Ectodermal cell (in vitro differentiated cells): ENCODE results near the gene RANBP10.
"Not testable (repeated sequence)": the region's sequence is repeated elsewhere in the genome, so short reads cannot be mapped to it uniquely, and the experiment has no call there.

Source experiments
- H3K27ac ChIP-seq: 2 replicates; pipeline ENCODE4 v1.7.0; 2013; ENCODE audit warnings: mild to moderate bottlenecking, low read depth, low read length; ENCODE audit not compliant: insufficient read depth, poor library complexity, severe bottlenecking
- H3K27me3 ChIP-seq: 2 replicates; pipeline ENCODE4 v1.7.0; 2013; ENCODE audit warnings: mild to moderate bottlenecking, low read length; ENCODE audit not compliant: insufficient read depth, control insufficient read depth, poor library complexity, severe bottlenecking
- H3K36me3 ChIP-seq: one replicate; pipeline ENCODE4 v1.7.0; 2013; ENCODE audit warnings: low read length; ENCODE audit not compliant: control insufficient read depth, insufficient read depth
- H3K4me1 ChIP-seq: one replicate; pipeline ENCODE4 v1.7.0; 2013; ENCODE audit warnings: low read length; ENCODE audit not compliant: control insufficient read depth, insufficient read depth
- H3K4me3 ChIP-seq: 2 replicates; pipeline ENCODE4 v1.7.0; 2013; ENCODE audit warnings: low read depth, low read length, control low read depth; ENCODE audit not compliant: insufficient read depth
- H3K9me3 ChIP-seq: 2 replicates; pipeline ENCODE4 v1.7.0; 2013; ENCODE audit warnings: mild to moderate bottlenecking, low read length, moderate library complexity; ENCODE audit not compliant: control insufficient read depth
- WGBS, 2 experiments: methylation state at CpG; one replicate each; pipeline ENCODE4 v1.1.7; 2013; ENCODE audit warnings: missing lambda C conversion rate in 2 of 2; 5-methylcytosine and 5-hydroxymethylcytosine counted together

RANBP10 gene

DNA sequence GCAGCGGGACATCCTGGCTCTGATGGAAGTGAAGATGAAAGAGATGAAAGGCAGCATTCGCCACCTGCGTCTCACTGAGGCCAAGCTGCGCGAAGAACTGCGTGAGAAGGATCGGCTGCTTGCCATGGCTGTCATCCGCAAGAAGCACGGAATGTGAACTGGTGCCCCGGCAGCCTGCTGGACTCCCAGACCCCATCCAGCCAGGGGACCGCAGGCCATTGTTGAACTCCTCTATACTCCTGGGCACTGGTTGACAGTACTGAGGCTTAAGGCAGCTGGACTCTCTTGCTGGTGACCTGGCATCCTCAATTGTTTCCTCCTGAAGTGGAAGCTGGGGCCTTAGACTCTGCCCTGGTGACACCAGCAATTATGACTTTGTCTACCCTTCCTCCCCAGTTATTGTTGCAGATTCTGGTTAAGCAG, 37.0 kb upstream of the RANBP10 start:
- H3K36me3 ChIP-seq = no peaks in the 10 kb centered on the region
- 25 to 29% methylated on average over 11 of the region's 11 CpGs for WGBS, 2 experiments
- peaks cover 29% of the 10 kb centered on the region for H3K4me1 ChIP-seq
- no peaks in the 10 kb centered on the region for H3K9me3 ChIP-seq
- H3K27ac ChIP-seq = peak overlapping the region; percentile 42
- no peaks in the 10 kb centered on the region for H3K27me3 ChIP-seq
- H3K4me3 ChIP-seq = peak overlapping the region; percentile 97

DNA sequence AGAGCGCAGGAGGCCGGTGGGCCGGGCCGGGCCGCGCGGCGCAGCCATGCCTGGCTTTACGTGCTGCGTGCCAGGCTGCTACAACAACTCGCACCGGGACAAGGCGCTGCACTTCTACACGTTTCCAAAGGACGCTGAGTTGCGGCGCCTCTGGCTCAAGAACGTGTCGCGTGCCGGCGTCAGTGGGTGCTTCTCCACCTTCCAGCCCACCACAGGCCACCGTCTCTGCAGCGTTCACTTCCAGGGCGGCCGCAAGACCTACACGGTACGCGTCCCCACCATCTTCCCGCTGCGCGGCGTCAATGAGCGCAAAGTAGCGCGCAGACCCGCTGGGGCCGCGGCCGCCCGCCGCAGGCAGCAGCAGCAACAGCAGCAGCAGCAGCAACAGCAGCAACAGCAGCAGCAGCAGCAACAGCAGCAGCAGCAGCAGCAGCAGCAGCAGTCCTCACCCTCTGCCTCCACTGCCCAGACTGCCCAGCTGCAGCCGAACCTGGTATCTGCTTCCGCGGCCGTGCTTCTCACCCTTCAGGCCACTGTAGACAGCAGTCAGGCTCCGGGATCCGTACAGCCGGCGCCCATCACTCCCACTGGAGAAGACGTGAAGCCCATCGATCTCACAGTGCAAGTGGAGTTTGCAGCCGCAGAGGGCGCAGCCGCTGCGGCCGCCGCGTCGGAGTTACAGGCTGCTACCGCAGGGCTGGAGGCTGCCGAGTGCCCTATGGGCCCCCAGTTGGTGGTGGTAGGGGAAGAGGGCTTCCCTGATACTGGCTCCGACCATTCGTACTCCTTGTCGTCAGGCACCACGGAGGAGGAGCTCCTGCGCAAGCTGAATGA, 36.4 kb upstream of the RANBP10 start:
- Histone ChIP-seq H3K27ac (peak overlapping the region; percentile 42), H3K27me3 (no peaks in the 10 kb centered on the region), H3K9me3 (no peaks in the 10 kb centered on the region), H3K4me1 (peaks cover 23% of the 10 kb centered on the region), H3K36me3 (no peaks in the 10 kb centered on the region), H3K4me3 (peak overlapping the region; percentile 97)
- WGBS, 2 experiments = 1% methylated on average over 67 of the region's 67 CpGs

DNA sequence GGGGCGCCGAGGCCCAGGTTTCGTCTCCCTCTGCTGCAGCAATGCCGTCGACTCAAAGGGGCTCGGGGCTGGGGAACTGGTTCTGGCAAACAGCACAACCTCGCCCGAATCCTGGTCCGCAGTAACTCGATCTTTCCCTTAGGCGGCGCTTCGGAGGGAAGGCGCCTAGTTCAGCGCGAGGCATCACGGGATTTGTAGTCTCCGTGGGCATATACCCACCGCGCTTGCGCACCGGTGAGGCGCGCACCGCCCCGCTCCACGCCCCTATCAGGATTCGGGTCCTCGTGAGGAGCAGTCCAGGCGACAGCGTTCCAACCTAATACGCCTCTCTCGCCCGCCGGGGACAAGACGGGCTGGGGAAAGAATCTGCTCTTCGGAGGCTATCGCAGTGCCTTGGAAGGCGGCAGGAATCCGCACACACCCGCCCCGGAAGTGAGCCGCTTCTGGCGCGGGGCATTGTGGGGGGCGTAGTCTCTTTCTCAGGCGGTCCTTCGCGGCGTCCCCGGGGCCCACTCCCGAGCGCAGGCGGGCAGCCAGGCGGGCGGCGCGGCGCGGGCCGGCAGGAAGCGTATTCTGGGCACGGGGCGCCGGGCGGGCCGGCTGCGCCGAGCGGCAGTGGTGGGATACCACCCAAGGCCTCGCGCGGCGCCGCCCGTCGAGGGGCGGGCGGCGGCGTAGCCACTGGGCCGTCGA, 35.6 kb upstream of the RANBP10 start, which contains the start of gene THAP11:
THAP11 (plus strand) TSS at position 505 of the 693 bp plus-strand sequence. CDS start 235 bp downstream, outside the sequence.
- no peaks in the 10 kb centered on the region for H3K9me3 ChIP-seq
- peak within 1 kb of the TSS; percentile 42 for H3K27ac ChIP-seq
- WGBS, 2 experiments = 1% methylated on average over 83 of the region's 83 CpGs
- H3K36me3 ChIP-seq = no peaks in the 10 kb centered on the region
- peaks cover 23% of the 10 kb centered on the region for H3K4me1 ChIP-seq
- peak within 1 kb of the TSS; percentile 97 for H3K4me3 ChIP-seq
- H3K27me3 ChIP-seq = no peaks in the 10 kb centered on the region

DNA sequence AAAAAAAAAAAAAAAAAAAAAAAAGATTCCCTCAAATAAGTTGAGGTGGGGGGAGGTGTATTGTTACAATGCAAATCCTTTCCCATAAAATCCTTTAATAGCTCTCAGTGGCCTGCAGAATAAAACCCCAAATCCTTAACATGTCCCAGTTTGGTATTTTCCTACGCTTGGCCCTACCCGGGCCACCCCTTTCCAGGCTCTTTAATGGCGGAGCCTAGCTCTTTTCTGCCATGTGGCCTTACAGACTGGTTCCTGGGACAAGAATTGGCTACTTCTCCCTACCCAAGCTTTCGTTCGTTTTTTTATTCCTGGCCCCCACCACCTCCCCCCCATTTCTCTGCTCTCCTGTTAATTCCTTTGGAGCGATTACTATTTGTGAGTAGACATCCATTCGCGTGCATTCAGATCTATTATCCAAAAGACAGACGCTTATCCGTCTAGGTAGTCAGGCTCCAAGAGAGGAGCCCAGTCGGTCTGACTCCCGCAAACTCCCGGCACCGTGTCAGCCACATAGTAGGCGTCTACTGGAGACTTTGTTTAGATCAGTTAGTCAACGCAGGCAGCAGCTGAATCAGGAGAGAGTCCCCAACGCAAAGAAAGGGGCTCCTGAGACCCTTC, 34.9 kb upstream of the RANBP10 start:
- peak overlapping the region; percentile 17 for H3K27ac ChIP-seq
- peaks cover 23% of the 10 kb centered on the region for H3K4me1 ChIP-seq
- H3K27me3 ChIP-seq = no peaks in the 10 kb centered on the region
- no peaks in the 10 kb centered on the region for H3K36me3 ChIP-seq
- H3K9me3 ChIP-seq = no peaks in the 10 kb centered on the region
- peak overlapping the region; percentile 97 for H3K4me3 ChIP-seq
- 67 to 69% methylated on average over 17 of the region's 17 CpGs for WGBS, 2 experiments

DNA sequence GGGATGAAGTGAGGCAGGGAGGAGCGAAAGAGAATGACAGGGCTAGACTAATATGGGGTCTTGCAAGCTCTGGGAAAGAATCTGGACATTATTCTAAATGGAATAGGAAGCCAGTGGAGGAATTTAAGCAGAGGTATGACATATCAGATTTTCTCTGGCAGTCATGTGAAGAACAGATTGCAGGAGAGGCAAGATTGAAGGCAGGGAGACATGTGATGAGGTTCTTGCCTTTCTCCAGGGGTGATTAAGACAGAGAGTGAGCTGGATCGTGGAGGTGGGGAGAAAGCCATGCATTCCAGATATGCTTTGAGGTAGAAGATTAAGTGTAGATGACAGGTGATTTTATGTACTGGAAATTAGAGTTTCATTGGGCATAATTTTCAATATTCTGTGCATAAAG, 31.5 kb upstream of the RANBP10 start:
- Histone ChIP-seq H3K36me3 (no peaks in the 10 kb centered on the region), H3K4me3 (no peak overlapping the region), H3K9me3 (no peaks in the 10 kb centered on the region), H3K4me1 (peaks cover 3% of the 10 kb centered on the region), H3K27me3 (no peaks in the 10 kb centered on the region), H3K27ac (no peak overlapping the region)
- WGBS, 2 experiments = 88 to 96% methylated on average over 2 of the region's 2 CpGs

DNA sequence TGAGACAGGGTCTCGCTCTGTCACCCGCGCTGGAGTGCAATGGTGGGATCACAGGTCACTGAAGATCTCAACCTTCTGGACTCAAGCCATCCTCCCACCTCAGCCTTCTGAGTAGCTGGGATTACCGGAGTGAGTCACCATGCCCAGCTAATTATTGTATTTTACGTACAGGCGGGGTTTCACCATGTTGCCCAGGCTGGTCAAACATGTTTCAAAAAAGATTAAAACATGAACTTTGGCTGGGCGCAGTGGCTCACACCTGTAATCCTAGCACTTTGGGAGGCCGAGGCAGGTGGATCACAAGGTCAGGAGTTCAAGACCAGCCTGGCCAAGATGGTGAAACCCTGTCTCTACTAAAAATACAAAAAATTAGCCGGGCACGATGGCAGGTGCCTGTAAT, 30.8 kb upstream of the RANBP10 start:
- not testable (repeated sequence) for H3K27ac ChIP-seq, H3K36me3 ChIP-seq, H3K4me3 ChIP-seq, H3K27me3 ChIP-seq, H3K9me3 ChIP-seq, H3K4me1 ChIP-seq
- 90 to 92% methylated on average over 10 of the region's 10 CpGs for WGBS, 2 experiments

DNA sequence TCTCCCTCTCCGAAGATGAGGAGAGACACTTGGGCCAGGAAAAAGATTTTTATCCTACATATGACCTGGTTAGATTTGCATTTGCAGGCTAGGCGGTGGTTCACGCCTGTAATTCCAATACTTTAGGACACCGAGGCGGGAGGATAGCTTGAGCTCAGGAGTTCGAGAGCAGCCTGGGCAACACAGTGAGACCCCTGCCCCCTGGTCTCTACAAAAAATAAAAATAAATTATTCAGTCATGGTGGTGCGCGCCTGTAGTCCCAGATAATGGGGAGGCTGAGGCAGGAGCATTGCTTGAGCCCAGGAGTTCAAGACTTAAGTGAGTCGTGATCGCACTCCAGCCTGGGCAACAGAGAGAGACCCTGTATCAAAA, 27.9 kb upstream of the RANBP10 start:
- peak overlapping the region; percentile 68 for H3K4me3 ChIP-seq
- no peaks in the 10 kb centered on the region for H3K9me3 ChIP-seq
- H3K27ac ChIP-seq = no peak overlapping the region
- WGBS, 2 experiments = 90 to 95% methylated on average over 10 of the region's 10 CpGs
- peaks cover 7% of the 10 kb centered on the region for H3K36me3 ChIP-seq
- H3K27me3 ChIP-seq = no peaks in the 10 kb centered on the region
- peaks cover 10% of the 10 kb centered on the region for H3K4me1 ChIP-seq

DNA sequence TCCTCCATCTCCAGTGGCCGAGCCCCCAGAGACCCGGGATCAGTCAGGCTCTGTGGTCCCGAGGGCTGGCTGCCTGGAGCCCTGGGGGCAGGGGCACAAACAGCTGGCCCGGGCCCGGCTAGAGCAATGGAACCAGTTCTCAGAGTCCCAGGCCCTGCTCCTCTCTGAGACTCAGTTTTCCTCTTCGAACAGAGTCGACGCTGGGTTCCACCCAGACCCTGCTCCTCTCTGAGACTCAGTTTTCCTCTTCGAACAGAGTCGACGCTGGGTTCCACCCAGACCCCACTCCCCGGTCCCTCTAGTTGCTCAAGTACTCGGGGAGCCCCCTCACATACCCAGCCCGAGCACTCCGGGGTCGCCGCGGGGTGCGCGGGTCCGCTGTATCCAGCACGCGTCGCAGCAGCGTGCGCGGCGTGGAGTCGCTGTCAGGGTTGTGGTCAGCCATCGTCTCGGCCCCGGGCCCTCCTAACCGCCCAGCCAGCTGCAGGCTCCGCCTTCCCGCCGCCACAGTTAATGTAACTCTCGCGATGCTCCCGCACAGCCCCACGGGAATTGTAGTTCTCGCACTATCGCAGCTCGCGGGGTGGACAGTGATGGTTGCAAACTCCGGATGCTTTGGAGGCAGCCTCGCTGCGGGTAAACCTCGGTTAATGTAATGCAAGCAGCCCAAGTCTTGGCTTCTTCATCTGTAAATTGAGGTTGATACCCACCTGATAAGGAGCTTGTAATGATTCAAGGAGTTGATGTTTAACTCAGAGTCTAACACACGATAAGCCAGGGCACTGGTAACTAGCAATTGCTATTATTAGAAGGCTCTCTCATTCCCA, 27.3 kb upstream of the RANBP10 start:
- no peaks in the 10 kb centered on the region for H3K27me3 ChIP-seq
- H3K36me3 ChIP-seq = peaks cover 7% of the 10 kb centered on the region
- peak overlapping the region; percentile 68 for H3K4me3 ChIP-seq
- no peak overlapping the region for H3K27ac ChIP-seq
- no peaks in the 10 kb centered on the region for H3K9me3 ChIP-seq
- H3K4me1 ChIP-seq = peaks cover 10% of the 10 kb centered on the region
- 2% methylated on average over 49 of the region's 49 CpGs for whole genome bisulfite sequencing, 2 experiments

DNA sequence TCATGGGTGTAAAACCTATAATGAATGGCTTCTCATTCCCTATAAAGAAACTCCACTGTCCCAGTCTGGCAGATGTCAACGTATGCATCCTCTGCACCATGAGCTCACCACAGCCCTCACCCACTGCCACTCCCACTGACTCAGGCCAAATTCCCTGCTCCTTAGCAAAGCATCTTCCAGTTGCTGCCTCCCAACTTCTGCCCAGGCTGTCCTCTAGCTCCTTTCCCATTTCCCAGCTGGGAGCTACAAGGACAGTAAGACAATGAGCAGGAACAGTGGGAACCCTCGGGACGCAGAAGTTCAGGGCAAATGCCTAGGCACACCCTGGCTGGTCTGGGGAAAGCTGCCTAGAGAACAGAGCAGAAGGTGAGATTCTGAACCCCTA, 26.7 kb upstream of the RANBP10 start:
- H3K4me1 ChIP-seq = peaks cover 10% of the 10 kb centered on the region
- peaks cover 7% of the 10 kb centered on the region for H3K36me3 ChIP-seq
- H3K27ac ChIP-seq = no peak overlapping the region
- H3K9me3 ChIP-seq = no peaks in the 10 kb centered on the region
- peak overlapping the region; percentile 68 for H3K4me3 ChIP-seq
- H3K27me3 ChIP-seq = no peaks in the 10 kb centered on the region
- 17 to 20% methylated on average over 3 of the region's 3 CpGs for WGBS, 2 experiments
